Body of pancreas (tissue), 4 donors: ENCODE data around the gene CTRB2.

Experiments used
- POLR2A ChIP-seq, 3 donors: fragments of 450-650 bp; IDR thresholded peaks; one replicate each; pipeline ENCODE4 v1.6.1; 2016; ENCODE audit warnings: antibody characterized with exemption in 3 of 3, mild to moderate bottlenecking in 2 of 3
- TF ChIP-seq, protein P1 (sequence below), 7 experiments: fragments of 450-650 bp in 4 of 7; fragments of 200-600 bp in 3 of 7; sonication (generic) in 3 of 7; IDR thresholded peaks; one replicate each; pipeline ENCODE4 v1.5.1; 2016 to 2019; ENCODE audit warnings: antibody characterized with exemption in 7 of 7

DNA sequence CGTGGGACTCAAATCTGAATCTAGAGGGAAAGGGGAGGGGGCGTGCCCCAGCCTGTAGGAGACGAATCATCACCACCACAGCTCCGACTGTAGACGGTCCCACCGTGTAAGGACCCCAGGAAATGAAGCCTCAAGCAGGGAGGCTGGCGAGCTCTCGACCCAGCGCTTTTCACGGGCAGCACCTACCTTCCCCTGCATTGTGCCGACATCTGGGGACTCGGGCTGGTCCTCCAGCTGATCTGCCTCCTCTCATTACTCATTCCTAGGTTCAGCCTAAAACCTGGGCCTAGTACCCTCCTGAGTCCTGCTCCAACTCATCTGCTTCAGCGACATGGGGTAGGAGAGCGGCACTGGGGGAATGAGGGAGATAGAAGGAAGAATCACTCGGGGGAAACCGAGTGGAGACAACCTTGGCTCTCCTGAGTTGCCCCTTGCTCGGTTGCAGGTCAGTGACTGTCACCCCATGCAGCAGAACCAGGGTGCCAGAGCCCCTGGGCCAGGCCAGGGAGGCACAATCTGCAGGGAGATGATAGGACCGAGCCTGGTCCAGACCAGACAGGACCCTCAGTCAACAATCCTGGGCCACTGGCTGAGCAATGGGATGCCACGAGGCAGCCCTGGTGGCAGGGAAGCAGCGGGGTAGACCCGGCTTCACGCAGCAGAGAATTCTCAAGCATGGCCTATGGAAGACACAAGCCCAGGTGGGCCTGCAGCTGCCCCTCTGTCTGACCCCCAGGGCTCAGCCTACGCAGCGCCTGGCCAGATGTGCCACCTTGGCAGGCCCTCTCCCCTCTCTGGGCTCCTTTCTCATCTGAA is 45.3 kb upstream of the CTRB2 start:
- TF ChIP-seq, protein P1, sequence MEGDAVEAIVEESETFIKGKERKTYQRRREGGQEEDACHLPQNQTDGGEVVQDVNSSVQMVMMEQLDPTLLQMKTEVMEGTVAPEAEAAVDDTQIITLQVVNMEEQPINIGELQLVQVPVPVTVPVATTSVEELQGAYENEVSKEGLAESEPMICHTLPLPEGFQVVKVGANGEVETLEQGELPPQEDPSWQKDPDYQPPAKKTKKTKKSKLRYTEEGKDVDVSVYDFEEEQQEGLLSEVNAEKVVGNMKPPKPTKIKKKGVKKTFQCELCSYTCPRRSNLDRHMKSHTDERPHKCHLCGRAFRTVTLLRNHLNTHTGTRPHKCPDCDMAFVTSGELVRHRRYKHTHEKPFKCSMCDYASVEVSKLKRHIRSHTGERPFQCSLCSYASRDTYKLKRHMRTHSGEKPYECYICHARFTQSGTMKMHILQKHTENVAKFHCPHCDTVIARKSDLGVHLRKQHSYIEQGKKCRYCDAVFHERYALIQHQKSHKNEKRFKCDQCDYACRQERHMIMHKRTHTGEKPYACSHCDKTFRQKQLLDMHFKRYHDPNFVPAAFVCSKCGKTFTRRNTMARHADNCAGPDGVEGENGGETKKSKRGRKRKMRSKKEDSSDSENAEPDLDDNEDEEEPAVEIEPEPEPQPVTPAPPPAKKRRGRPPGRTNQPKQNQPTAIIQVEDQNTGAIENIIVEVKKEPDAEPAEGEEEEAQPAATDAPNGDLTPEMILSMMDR (IDR thresholded peaks at IDR 0.05): no peak
- TF ChIP-seq POLR2A (IDR thresholded peaks at IDR 0.05): no peak
